H1 (cell line): ENCODE results near the gene TTC6.

Experiments
- JUND ChIP-seq: IDR thresholded peaks from 2 replicates; pipeline ENCODE4 v1.6.1; 2011; ENCODE audit warnings: mild to moderate bottlenecking, improper control_type of control experiment, low read length
- POLR2A ChIP-seq, 2 experiments: IDR thresholded peaks; 1 replicate in 1 of 2; 2 replicates in 1 of 2; pipeline ENCODE4 v1.6.1; 2011; ENCODE audit warnings: low read depth in 2 of 2, low read length in 2 of 2, mild to moderate bottlenecking in 2 of 2; ENCODE audit errors: control extremely low read depth in 1 of 2
- RXRA ChIP-seq: IDR thresholded peaks from 2 replicates; pipeline ENCODE4 v1.6.1; 2011; ENCODE audit warnings: low read depth, mild to moderate bottlenecking, low read length, moderate library complexity; ENCODE audit not compliant: insufficient read depth
- TF ChIP-seq, protein P1 (sequence below), 3 experiments: IDR thresholded peaks; 1 replicate in 2 of 3; 2 replicates in 1 of 3; pipeline versions ENCODE4 v1.5.1 to v1.6.1; 2011; ENCODE audit warnings: low read length in 3 of 3, mild to moderate bottlenecking in 3 of 3, inconsistent platforms in 2 of 3, low read depth in 1 of 3, moderate library complexity in 1 of 3; ENCODE audit not compliant: insufficient read depth in 1 of 3; ENCODE audit errors: control extremely low read depth in 1 of 3

DNA sequence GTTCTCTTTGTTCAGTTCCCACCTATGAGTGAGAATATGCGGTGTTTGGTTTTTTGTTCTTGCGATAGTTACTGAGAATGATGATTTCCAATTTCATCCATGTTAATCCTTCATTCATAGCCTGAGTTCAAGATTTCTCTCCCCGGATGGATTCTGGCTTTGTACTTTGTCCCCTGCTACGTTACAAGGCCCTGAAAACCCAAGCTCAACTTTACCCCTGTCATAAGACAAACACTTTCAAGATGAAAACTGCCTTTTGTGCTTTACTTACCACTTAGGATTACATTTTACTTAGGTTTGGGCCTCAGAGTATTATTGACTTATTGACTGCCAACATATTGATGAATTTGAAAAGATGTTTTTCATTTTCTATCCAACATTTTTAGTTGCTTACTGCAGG, 36.7 kb upstream of the TTC6 start:
- TF ChIP-seq JUND (no peak), RXRA (no peak), POLR2A (IDR thresholded peaks at IDR 0.05; ENCODE audit: control extremely low read depth in 1 of 2, low read depth in 2 of 2, low read length in 2 of 2) (no peak)
- TF ChIP-seq, protein P1, sequence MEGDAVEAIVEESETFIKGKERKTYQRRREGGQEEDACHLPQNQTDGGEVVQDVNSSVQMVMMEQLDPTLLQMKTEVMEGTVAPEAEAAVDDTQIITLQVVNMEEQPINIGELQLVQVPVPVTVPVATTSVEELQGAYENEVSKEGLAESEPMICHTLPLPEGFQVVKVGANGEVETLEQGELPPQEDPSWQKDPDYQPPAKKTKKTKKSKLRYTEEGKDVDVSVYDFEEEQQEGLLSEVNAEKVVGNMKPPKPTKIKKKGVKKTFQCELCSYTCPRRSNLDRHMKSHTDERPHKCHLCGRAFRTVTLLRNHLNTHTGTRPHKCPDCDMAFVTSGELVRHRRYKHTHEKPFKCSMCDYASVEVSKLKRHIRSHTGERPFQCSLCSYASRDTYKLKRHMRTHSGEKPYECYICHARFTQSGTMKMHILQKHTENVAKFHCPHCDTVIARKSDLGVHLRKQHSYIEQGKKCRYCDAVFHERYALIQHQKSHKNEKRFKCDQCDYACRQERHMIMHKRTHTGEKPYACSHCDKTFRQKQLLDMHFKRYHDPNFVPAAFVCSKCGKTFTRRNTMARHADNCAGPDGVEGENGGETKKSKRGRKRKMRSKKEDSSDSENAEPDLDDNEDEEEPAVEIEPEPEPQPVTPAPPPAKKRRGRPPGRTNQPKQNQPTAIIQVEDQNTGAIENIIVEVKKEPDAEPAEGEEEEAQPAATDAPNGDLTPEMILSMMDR (IDR thresholded peaks at IDR 0.05; ENCODE audit: control extremely low read depth in 1 of 3, insufficient read depth in 1 of 3, low read depth in 1 of 3, low read length in 3 of 3), result no peak
